ENCODE measurements around the gene ZFHX3.

GRCh38 chr16:73025856-73026210 lies 22.1 kb downstream of the ZFHX3 start:
- TF ChIP-seq POLR2AphosphoS5 (IDR thresholded peaks at IDR 0.05), result no peak
- TF ChIP-seq CTCF (IDR thresholded peaks at IDR 0.05 in 8 of 11, conservative IDR thresholded peaks at IDR 0.05 in 3 of 11), result no peak
